Measurements from ENCODE around the gene PRDM16.

The PRDM16 gene

GRCh38 chr1:3479511-3480368 lies 410.7 kb downstream of the PRDM16 start:
- no peak for TF ChIP-seq CTCF (IDR thresholded peaks at IDR 0.05; ENCODE audit: low read depth, low read length)
- no peak overlapping the region for H3K4me3 ChIP-seq (replicated peaks in 1 of 2; ENCODE audit: low read depth in 2 of 2, low read length in 2 of 2)
- DNase-seq (ENCODE audit: low read depth in 2 of 2): no peak

- no peak for DNase-seq (ENCODE audit: low read depth in 2 of 2)
- TF ChIP-seq CTCF (IDR thresholded peaks at IDR 0.05; ENCODE audit: low read depth, low read length): no peak
- no peak overlapping the region for H3K4me3 ChIP-seq (replicated peaks in 1 of 2; ENCODE audit: low read depth in 2 of 2, low read length in 2 of 2)
These were observed 411.3 kb downstream of the PRDM16 start for GRCh38 chr1:3480369-3480719.

- H3K4me3 ChIP-seq (replicated peaks in 1 of 2; ENCODE audit: low read depth in 2 of 2, low read length in 2 of 2): no peak overlapping the region
- no peak for TF ChIP-seq CTCF (IDR thresholded peaks at IDR 0.05; ENCODE audit: low read depth, low read length)
- no peak for DNase-seq (ENCODE audit: low read depth in 2 of 2)
These were observed 412.0 kb downstream of the PRDM16 start for GRCh38 chr1:3481046-3481445.

- no peak overlapping the region for H3K4me3 ChIP-seq (replicated peaks in 1 of 2; ENCODE audit: low read depth in 2 of 2, low read length in 2 of 2)
- no peak for DNase-seq (ENCODE audit: low read depth in 2 of 2)
- no peak for TF ChIP-seq CTCF (IDR thresholded peaks at IDR 0.05; ENCODE audit: low read depth, low read length)
These were observed 412.9 kb downstream of the PRDM16 start for GRCh38 chr1:3481836-3482375.

GRCh38 chr1:3482378-3482849 lies 413.4 kb downstream of the PRDM16 start:
- no peak overlapping the region for H3K4me3 ChIP-seq (replicated peaks in 1 of 2; ENCODE audit: low read depth in 2 of 2, low read length in 2 of 2)
- no peak for DNase-seq (ENCODE audit: low read depth in 2 of 2)
- no peak for TF ChIP-seq CTCF (IDR thresholded peaks at IDR 0.05; ENCODE audit: low read depth, low read length)

GRCh38 chr1:3483380-3483779 lies 414.4 kb downstream of the PRDM16 start:
- DNase-seq (ENCODE audit: low read depth in 2 of 2): no peak
- TF ChIP-seq CTCF (IDR thresholded peaks at IDR 0.05; ENCODE audit: low read depth, low read length): no peak
- H3K4me3 ChIP-seq (replicated peaks in 1 of 2; ENCODE audit: low read depth in 2 of 2, low read length in 2 of 2): no peak overlapping the region

Data from cardiac fibroblast (primary cell).